Common myeloid progenitor, CD34-positive (primary cell): ENCODE measurements around the gene ZSCAN4.

Experiments
- CTCF ChIA-PET: fragments of 350-600 bp; sonication (Branson Sonifier 250); formaldehyde crosslinking; loops from one replicate; lab custom pipeline; 2021; ENCODE audit warnings: antibody characterized with exemption; lab: Charles Lee
- POLR2A ChIA-PET: fragments of 350-600 bp; sonication (Branson Sonifier 250); formaldehyde crosslinking; loops from one replicate; lab custom pipeline; 2021; ENCODE audit warnings: antibody characterized with exemption; lab: Charles Lee
- DNase-seq, 3 donors: peaks; one replicate each; pipeline versions ENCODE4 v3.0.0 to v3.0.0-alpha.2; 2013
- H3K27ac ChIP-seq, 2 experiments: 1 replicate in 1 of 2; 2 replicates in 1 of 2; pipeline ENCODE4 v1.7.0; 2013; ENCODE audit warnings: inconsistent platforms in 2 of 2, low read length in 2 of 2, mild to moderate bottlenecking in 2 of 2, low read depth in 1 of 2, moderate library complexity in 1 of 2; ENCODE audit not compliant: severe bottlenecking in 2 of 2, insufficient read depth in 1 of 2, poor library complexity in 1 of 2
- H3K27me3 ChIP-seq, 5 experiments: replicated peaks in 2 of 5; 1 replicate in 3 of 5; 2 replicates in 2 of 5; pipeline versions ENCODE4 v1.6.1 to v1.7.0; 2013; ENCODE audit warnings: low read length in 4 of 5, mild to moderate bottlenecking in 2 of 5, moderate library complexity in 2 of 5, inconsistent platforms in 1 of 5; ENCODE audit not compliant: insufficient read depth in 5 of 5, control insufficient read depth in 4 of 5
- H3K36me3 ChIP-seq, 4 experiments: 1 replicate in 2 of 4; 2 replicates in 2 of 4; pipeline versions ENCODE4 v1.6.1 to v1.7.0; 2013; ENCODE audit warnings: low read length in 3 of 4, control low read depth in 1 of 4, mild to moderate bottlenecking in 1 of 4; ENCODE audit not compliant: control insufficient read depth in 4 of 4, insufficient read depth in 4 of 4
- H3K4me1 ChIP-seq, 4 experiments: 1 replicate in 3 of 4; 2 replicates in 1 of 4; pipeline versions ENCODE4 v1.6.1 to v1.7.1; 2013; ENCODE audit warnings: low read length in 3 of 4, mild to moderate bottlenecking in 3 of 4, control low read depth in 1 of 4, inconsistent platforms in 1 of 4, moderate library complexity in 1 of 4; ENCODE audit not compliant: control insufficient read depth in 4 of 4, insufficient read depth in 4 of 4; ENCODE audit errors: control extremely low read depth in 1 of 4
- H3K4me3 ChIP-seq, 7 experiments: 1 replicate in 4 of 7; 2 replicates in 3 of 7; pipeline versions ENCODE4 v1.5.1 to v1.7.0; 2013; ENCODE audit warnings: mild to moderate bottlenecking in 7 of 7, low read length in 6 of 7, moderate library complexity in 6 of 7, inconsistent platforms in 2 of 7, low read depth in 2 of 7, control low read depth in 1 of 7; ENCODE audit not compliant: insufficient read depth in 4 of 7, control insufficient read depth in 1 of 7; ENCODE audit errors: extremely low read depth in 1 of 7
- H3K9me3 ChIP-seq, 5 experiments: 1 replicate in 4 of 5; 2 replicates in 1 of 5; pipeline versions ENCODE4 v1.6.1 to v1.7.1; 2013; ENCODE audit warnings: low read length in 4 of 5, mild to moderate bottlenecking in 2 of 5, inconsistent platforms in 1 of 5, low read depth in 1 of 5, moderate library complexity in 1 of 5; ENCODE audit not compliant: control insufficient read depth in 4 of 5, insufficient read depth in 2 of 5; ENCODE audit errors: control extremely low read depth in 1 of 5
- WGBS: methylation state at CpG from one replicate; pipeline ENCODE4 v1.1.5; 2013; ENCODE audit not compliant: insufficient coverage; 5-methylcytosine and 5-hydroxymethylcytosine counted together

ZSCAN4 gene

GRCh38 chr19:57641715-57642234 lies 27.0 kb upstream of the ZSCAN4 start:
- ChIA-PET POLR2A (no interaction called here), CTCF (no interaction called here)
- H3K4me1 ChIP-seq, result no peaks in the 10 kb centered on the region
- no peak for DNase-seq
- H3K27me3 ChIP-seq, result no peaks in the 10 kb centered on the region
- peak overlapping the region in 2 of 7 experiments; percentile 31 for H3K4me3 ChIP-seq
- H3K9me3 ChIP-seq, result peaks cover 16 to 61% (median 44%) of the 10 kb centered on the region in 5 experiments
- H3K27ac ChIP-seq, result no peak overlapping the region
- WGBS, result no CpG with 5 or more reads among the region's 4 CpGs
- H3K36me3 ChIP-seq, result peaks cover 31 to 66% (median 45%) of the 10 kb centered on the region in 4 experiments

- H3K4me3 ChIP-seq, result no peak overlapping the region
- H3K36me3 ChIP-seq, result peaks cover 28 to 58% (median 39%) of the 10 kb centered on the region in 4 experiments
- H3K27me3 ChIP-seq, result no peaks in the 10 kb centered on the region
- CTCF ChIA-PET, result no interaction called here
- POLR2A ChIA-PET, result no interaction called here
- 100% methylated on average over 3 of the region's 4 CpGs for WGBS
- H3K9me3 ChIP-seq, result peaks cover 16 to 57% (median 41%) of the 10 kb centered on the region in 5 experiments
- no peak for DNase-seq
- H3K27ac ChIP-seq, result no peak overlapping the region
- H3K4me1 ChIP-seq, result no peaks in the 10 kb centered on the region
Measured at GRCh38 chr19:57642396-57643046, 26.2 kb upstream of the ZSCAN4 start.

- Histone ChIP-seq H3K27me3 (no peaks in the 10 kb centered on the region), H3K4me3 (no peak overlapping the region), H3K36me3 (peaks cover 28 to 46% (median 39%) of the 10 kb centered on the region in 4 experiments), H3K9me3 (peaks cover 15 to 48% (median 38%) of the 10 kb centered on the region in 5 experiments), H3K27ac (no peak overlapping the region), H3K4me1 (no peaks in the 10 kb centered on the region)
- ChIA-PET CTCF (no interaction called here), POLR2A (no interaction called here)
- no peak for DNase-seq
Measured at GRCh38 chr19:57643734-57644133, 25.0 kb upstream of the ZSCAN4 start.

DNA sequence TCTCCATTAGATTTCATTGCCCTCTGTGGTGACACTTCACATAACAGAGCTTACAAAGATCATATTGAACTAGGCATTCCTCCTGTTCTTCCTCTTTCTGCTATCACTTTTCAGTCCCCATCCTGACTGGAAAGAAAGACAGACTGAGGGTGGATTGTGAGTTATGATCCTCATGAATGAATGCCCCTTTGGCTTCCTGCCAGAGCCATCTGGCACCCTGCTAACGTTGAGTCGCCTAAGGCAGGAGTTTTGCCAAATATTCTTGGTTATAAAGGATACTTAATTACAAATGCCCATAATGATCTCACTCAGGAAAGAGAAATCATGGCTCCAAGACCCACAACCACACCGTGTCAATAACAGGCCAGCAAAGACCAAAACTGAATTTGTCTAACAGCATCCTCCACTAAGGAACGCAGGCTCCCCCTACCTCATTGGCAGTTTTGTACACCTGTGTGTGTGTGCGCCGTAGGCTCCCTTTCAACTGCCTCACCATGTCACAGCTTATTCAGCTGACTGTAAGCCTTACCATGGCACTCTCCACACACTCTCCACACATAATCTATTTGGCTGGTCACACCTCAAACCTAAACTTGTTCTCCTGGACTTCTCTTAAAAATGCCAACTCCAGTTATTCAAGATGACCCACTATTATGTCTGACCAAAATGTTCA lies 20.3 kb upstream of the ZSCAN4 start:
- no peak for DNase-seq
- Histone ChIP-seq H3K27me3 (no peaks in the 10 kb centered on the region), H3K9me3 (peaks cover 0 to 20% (median 6%) of the 10 kb centered on the region in 5 experiments), H3K4me3 (no peak overlapping the region), H3K4me1 (peaks cover 0 to 14% (median 5%) of the 10 kb centered on the region in 4 experiments), H3K36me3 (peaks cover 0 to under 1% (median 0%) of the 10 kb centered on the region in 4 experiments), H3K27ac (no peak overlapping the region)
- ChIA-PET POLR2A (no interaction called here), CTCF (no interaction called here)
- WGBS, result 89% methylated on average over 4 of the region's 6 CpGs

GRCh38 chr19:57651654-57651996 lies 17.1 kb upstream of the ZSCAN4 start:
- peaks cover 0 to 31% (median 11%) of the 10 kb centered on the region in 5 experiments for H3K9me3 ChIP-seq
- peak overlapping the region in 2 of 7 experiments; percentile 18 to 37 for H3K4me3 ChIP-seq
- H3K4me1 ChIP-seq, result peaks cover 0 to 14% (median 5%) of the 10 kb centered on the region in 4 experiments
- CTCF ChIA-PET, result no interaction called here
- H3K36me3 ChIP-seq, result no peaks in the 10 kb centered on the region
- no peak for DNase-seq
- H3K27ac ChIP-seq, result no peak overlapping the region
- H3K27me3 ChIP-seq, result no peaks in the 10 kb centered on the region
- POLR2A ChIA-PET, result no interaction called here
- WGBS, result 71% methylated on average over 6 of the region's 6 CpGs

GRCh38 chr19:57653689-57654088 lies 15.0 kb upstream of the ZSCAN4 start:
- POLR2A ChIA-PET, result no interaction called here
- DNase-seq, result no peak
- CTCF ChIA-PET, result no interaction called here
- H3K36me3 ChIP-seq, result no peaks in the 10 kb centered on the region
- 100% methylated on average over 1 of the region's 2 CpGs for WGBS
- no peaks in the 10 kb centered on the region for H3K27me3 ChIP-seq
- no peak overlapping the region for H3K4me3 ChIP-seq
- no peak overlapping the region for H3K27ac ChIP-seq
- peaks cover 0 to 14% (median 5%) of the 10 kb centered on the region in 4 experiments for H3K4me1 ChIP-seq
- H3K9me3 ChIP-seq, result peaks cover 0 to 28% (median 11%) of the 10 kb centered on the region in 5 experiments

DNA sequence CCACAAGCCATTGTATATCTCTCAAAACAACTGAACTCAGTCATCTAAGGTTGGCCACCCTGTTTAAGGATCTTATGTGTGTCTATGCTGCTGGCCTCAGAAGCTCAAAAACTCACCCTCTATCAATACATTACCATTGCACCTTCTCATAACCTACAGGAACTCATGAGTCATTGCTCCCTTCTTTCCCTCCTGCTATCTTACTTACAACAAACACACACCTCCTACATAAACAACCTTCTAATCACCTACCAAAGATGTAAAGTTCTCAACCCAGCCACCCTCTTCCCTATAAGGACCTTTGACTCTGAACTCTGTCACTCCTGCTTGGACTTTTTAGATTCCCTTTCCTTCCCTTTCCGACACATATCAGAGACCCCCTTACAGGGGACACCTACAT lies 13.3 kb upstream of the ZSCAN4 start:
- no peak overlapping the region for H3K27ac ChIP-seq
- CTCF ChIA-PET, result interaction anchor here (1.0 to 1.4 kb wide), 3 partner anchors 10 to 37 kb away, joined by 3 to 4 read pairs (median 4); no protein-coding TSS in a partner anchor
- DNase-seq, result no peak

More for the DNA sequence above, 13.3 kb upstream of the ZSCAN4 start:
- POLR2A ChIA-PET, result no interaction called here
- H3K36me3 ChIP-seq, result no peaks in the 10 kb centered on the region
- H3K9me3 ChIP-seq, result peaks cover 0 to 28% (median 11%) of the 10 kb centered on the region in 5 experiments
- H3K27me3 ChIP-seq, result peaks cover 0 to 11% (median 4%) of the 10 kb centered on the region in 5 experiments
- H3K4me3 ChIP-seq, result no peak overlapping the region
- peaks cover 0 to 14% (median 5%) of the 10 kb centered on the region in 4 experiments for H3K4me1 ChIP-seq
- WGBS, result no CpG with 5 or more reads among the region's 1 CpG
